Epidermal melanocyte (primary cell): ENCODE measurements around the gene ABCB8.

Source experiments
- DNase-seq: peaks from one replicate; pipeline ENCODE4 v3.0.0; 2011; ENCODE audit warnings: low spot score; ENCODE audit not compliant: insufficient read length

Gene ABCB8

GRCh38 chr7:151070574-151070960 lies 42.3 kb downstream of the ABCB8 start:
- DNase-seq, result no peak

- DNase-seq, result no peak
These were observed 43.0 kb downstream of the ABCB8 start for GRCh38 chr7:151071032-151071866.

GRCh38 chr7:151073990-151074389 lies 45.7 kb downstream of the ABCB8 start:
- DNase-seq, result no peak

GRCh38 chr7:151074817-151075661 lies 46.8 kb downstream of the ABCB8 start:
- DNase-seq, result no peak

GRCh38 chr7:151075662-151075971 lies 47.4 kb downstream of the ABCB8 start:
- no peak for DNase-seq

- DNase-seq, result no peak
These were observed 47.8 kb downstream of the ABCB8 start for GRCh38 chr7:151075978-151076426.

GRCh38 chr7:151076863-151077704 lies 48.8 kb downstream of the ABCB8 start:
- no peak for DNase-seq

GRCh38 chr7:151077705-151078232 lies 49.5 kb downstream of the ABCB8 start:
- no peak for DNase-seq

GRCh38 chr7:151078233-151079040 lies 50.2 kb downstream of the ABCB8 start:
- DNase-seq, result no peak

- no peak for DNase-seq
These were observed 51.1 kb downstream of the ABCB8 start for GRCh38 chr7:151079199-151079910.

GRCh38 chr7:151080067-151080521 lies 51.8 kb downstream of the ABCB8 start:
- DNase-seq, result no peak

GRCh38 chr7:151080522-151081169 lies 52.4 kb downstream of the ABCB8 start, which contains the start of gene FASTK:
FASTK (minus strand) TSS chr7:151080809; CDS start chr7:151080766, 43 bp downstream.
- DNase-seq, result peak; percentile 96

GRCh38 chr7:151081170-151082101 lies 53.2 kb downstream of the ABCB8 start:
- no peak for DNase-seq

- DNase-seq, result no peak
These were observed 54.2 kb downstream of the ABCB8 start for GRCh38 chr7:151082141-151083070.

GRCh38 chr7:151083071-151083823 lies 55.0 kb downstream of the ABCB8 start, which contains the start of gene TMUB1:
TMUB1 (minus strand) TSS chr7:151083493; CDS start chr7:151082563, 930 bp downstream.
- DNase-seq, result no peak

- no peak for DNase-seq
These were observed 55.5 kb downstream of the ABCB8 start for GRCh38 chr7:151083824-151084160.
